Breast epithelium (tissue), 4 donors: Measurements from ENCODE around the gene NAALADL2. TPM values are rescaled to one million over a fixed set of nuclear protein-coding genes. Genes with fewer than 3 reads are reported as not detected.

ENCODE experiments used
- DNase-seq, 2 donors: peaks; one replicate each; pipeline ENCODE4 v3.0.0-alpha.2; 2019; ENCODE audit warnings: low spot score in 2 of 2
- H3K27ac ChIP-seq, 2 donors: fragments of 200-600 bp; sonication (generic) in 1 of 2; one replicate each; pipeline ENCODE4 v1.5.1; 2016 to 2019; ENCODE audit warnings: mild to moderate bottlenecking in 1 of 2
- H3K27me3 ChIP-seq, 2 donors: fragments of 200-600 bp; sonication (generic) in 1 of 2; one replicate each; pipeline versions ENCODE4 v1.5.1 to v1.6.0; 2017 to 2019; ENCODE audit warnings: control low read depth in 1 of 2, mild to moderate bottlenecking in 1 of 2
- H3K36me3 ChIP-seq: fragments of 200-600 bp; one replicate; pipeline ENCODE4 v1.5.1; 2019
- H3K4me1 ChIP-seq, 2 donors: fragments of 200-600 bp; sonication (generic); one replicate each; pipeline ENCODE4 v1.5.1; 2016 to 2019; ENCODE audit warnings: control low read depth in 1 of 2
- H3K4me3 ChIP-seq, 3 donors: fragments of 200-600 bp; sonication (generic); 1 replicate in 2 of 3; 2 replicates in 1 of 3; pipeline ENCODE4 v1.5.1; 2016 to 2019; ENCODE audit warnings: mild to moderate bottlenecking in 3 of 3, moderate library complexity in 2 of 3
- H3K9me3 ChIP-seq, 2 donors: fragments of 200-600 bp; sonication (generic) in 1 of 2; one replicate each; pipeline ENCODE4 v1.5.1; 2016 to 2019; ENCODE audit warnings: control low read depth in 1 of 2
- CTCF ChIP-seq, 3 donors: fragments of 450-650 bp; IDR thresholded peaks; one replicate each; pipeline ENCODE4 v1.5.1; 2016 to 2017; ENCODE audit warnings: antibody characterized with exemption in 3 of 3, mild to moderate bottlenecking in 3 of 3, moderate library complexity in 3 of 3
- POLR2A ChIP-seq: fragments of 450-650 bp; IDR thresholded peaks from one replicate; pipeline ENCODE4 v1.6.1; 2016; ENCODE audit warnings: antibody characterized with exemption, mild to moderate bottlenecking, moderate library complexity
- POLR2AphosphoS5 ChIP-seq, 3 donors: sonication (generic); formaldehyde crosslinking; IDR thresholded peaks; one replicate each; pipeline ENCODE4 v1.6.1; 2017; ENCODE audit warnings: antibody characterized with exemption in 3 of 3
- intact Hi-C: fragments of 100-400 bp; cut with DNase I; formaldehyde crosslinking; loops from one replicate; pipeline ENCODE4 v1.15.1; 2023; ENCODE audit warnings: low total_unique reads
- total RNA-seq, 3 donors: library from RNA; depleted of rRNA; stranded (reverse); fragments of >200 nt; gene quantifications; one replicate each; pipeline ENCODE4 v1.1.0, GENCODE V29; 2016

Gene NAALADL2
- total RNA-seq, 3 donors from 2014 or later: 12.0 to 69.5 (median 53.9) TPM

GRCh38 chr3:175088766-175089380 is 229.7 kb downstream of the NAALADL2 start:
- H3K36me3 ChIP-seq: no peaks in the 10 kb centered on the region
- DNase-seq: no peak
- H3K27ac ChIP-seq: no peak overlapping the region
- intact Hi-C loops: no loop called here
- H3K4me3 ChIP-seq: no peak overlapping the region
- no peaks in the 10 kb centered on the region for H3K27me3 ChIP-seq
- no peaks in the 10 kb centered on the region for H3K9me3 ChIP-seq
- no peaks in the 10 kb centered on the region for H3K4me1 ChIP-seq
- TF ChIP-seq CTCF (IDR thresholded peaks at IDR 0.05) (no peak), POLR2AphosphoS5 (IDR thresholded peaks at IDR 0.05) (no peak), POLR2A (no peak)

- TF ChIP-seq CTCF (IDR thresholded peaks at IDR 0.05): no peak
- no peak for TF ChIP-seq POLR2A
- no peak for TF ChIP-seq POLR2AphosphoS5 (IDR thresholded peaks at IDR 0.05)
- Histone ChIP-seq H3K27me3 (no peaks in the 10 kb centered on the region), H3K36me3 (no peaks in the 10 kb centered on the region), H3K4me1 (no peaks in the 10 kb centered on the region), H3K4me3 (no peak overlapping the region), H3K27ac (no peak overlapping the region), H3K9me3 (no peaks in the 10 kb centered on the region)
- DNase-seq: no peak
- intact Hi-C loops: no loop called here
Observed at GRCh38 chr3:175091426-175092114, 232.4 kb downstream of the NAALADL2 start.

- no peak for DNase-seq
- TF ChIP-seq POLR2A (no peak), POLR2AphosphoS5 (IDR thresholded peaks at IDR 0.05) (no peak), CTCF (IDR thresholded peaks at IDR 0.05) (no peak)
- intact Hi-C loops: no loop called here
- no peak overlapping the region for H3K4me3 ChIP-seq
- no peaks in the 10 kb centered on the region for H3K27me3 ChIP-seq
- no peaks in the 10 kb centered on the region for H3K9me3 ChIP-seq
- H3K4me1 ChIP-seq: no peaks in the 10 kb centered on the region
- H3K36me3 ChIP-seq: no peaks in the 10 kb centered on the region
- H3K27ac ChIP-seq: no peak overlapping the region
Observed at GRCh38 chr3:175093748-175094147, 234.6 kb downstream of the NAALADL2 start.

- TF ChIP-seq POLR2AphosphoS5 (IDR thresholded peaks at IDR 0.05) (no peak), CTCF (IDR thresholded peaks at IDR 0.05) (no peak), POLR2A (no peak)
- Histone ChIP-seq H3K27me3 (no peaks in the 10 kb centered on the region), H3K4me1 (no peaks in the 10 kb centered on the region), H3K4me3 (no peak overlapping the region), H3K9me3 (no peaks in the 10 kb centered on the region), H3K27ac (no peak overlapping the region), H3K36me3 (no peaks in the 10 kb centered on the region)
- no peak for DNase-seq
- intact Hi-C loops: no loop called here
Observed at GRCh38 chr3:175094344-175094743, 235.2 kb downstream of the NAALADL2 start.

GRCh38 chr3:175098644-175099043 is 239.5 kb downstream of the NAALADL2 start:
- DNase-seq: no peak
- H3K4me3 ChIP-seq: no peak overlapping the region
- H3K27ac ChIP-seq: no peak overlapping the region
- intact Hi-C loops: no loop called here
- no peaks in the 10 kb centered on the region for H3K36me3 ChIP-seq
- no peak for TF ChIP-seq POLR2A
- TF ChIP-seq CTCF (IDR thresholded peaks at IDR 0.05): no peak
- TF ChIP-seq POLR2AphosphoS5 (IDR thresholded peaks at IDR 0.05): no peak
- no peaks in the 10 kb centered on the region for H3K4me1 ChIP-seq
- no peaks in the 10 kb centered on the region for H3K9me3 ChIP-seq
- H3K27me3 ChIP-seq: no peaks in the 10 kb centered on the region
